GM21737 (cell line): Measurements from ENCODE around the gene SUN1.

Experiments
- ATAC-seq: cut with Tn5 transposase; IDR thresholded peaks from one replicate; pipeline ENCODE4 v1.9.1; 2021; ENCODE audit warnings: mild to moderate bottlenecking, moderate library complexity; ENCODE audit not compliant: unreplicated experiment

SUN1 gene

DNA sequence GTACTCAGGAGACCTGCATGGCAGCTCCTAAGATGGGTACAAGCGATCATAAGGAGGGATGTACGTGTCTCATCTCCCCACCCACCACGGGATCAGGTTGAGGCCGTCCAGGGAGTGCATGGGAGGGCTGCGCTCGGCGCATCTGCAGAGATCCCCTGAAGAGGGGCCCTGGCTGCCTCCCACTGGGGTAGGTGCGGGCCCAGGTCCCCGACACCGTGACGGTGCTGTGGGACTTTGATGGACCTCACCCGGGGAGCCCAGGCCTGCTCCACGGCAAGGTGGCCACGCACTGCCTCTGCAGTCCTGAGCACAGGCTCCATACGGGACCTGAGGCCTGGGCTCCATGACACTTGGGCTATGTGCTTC lies 56.7 kb downstream of the SUN1 start:
- ATAC-seq: no peak

DNA sequence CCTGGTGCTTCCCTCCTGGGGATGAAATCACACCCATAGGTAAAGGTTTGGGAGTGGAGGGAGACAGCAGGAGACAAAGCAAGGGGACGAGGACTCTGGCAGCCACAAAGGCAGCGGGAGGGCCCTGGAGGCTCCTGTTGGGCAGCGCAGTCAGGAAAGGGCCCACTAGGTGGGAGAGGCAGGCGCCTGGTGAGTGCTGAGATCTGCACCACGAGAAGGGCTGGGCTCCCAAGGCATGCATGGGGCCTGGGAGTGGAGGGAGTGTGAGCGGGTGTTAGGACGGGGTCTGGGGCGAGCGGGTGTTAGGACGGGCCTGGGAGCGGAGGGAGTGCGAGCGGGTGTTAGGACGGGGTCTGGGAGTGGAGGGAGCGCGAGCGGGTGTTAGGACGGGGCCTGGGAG lies 57.1 kb downstream of the SUN1 start:
- ATAC-seq: no peak

DNA sequence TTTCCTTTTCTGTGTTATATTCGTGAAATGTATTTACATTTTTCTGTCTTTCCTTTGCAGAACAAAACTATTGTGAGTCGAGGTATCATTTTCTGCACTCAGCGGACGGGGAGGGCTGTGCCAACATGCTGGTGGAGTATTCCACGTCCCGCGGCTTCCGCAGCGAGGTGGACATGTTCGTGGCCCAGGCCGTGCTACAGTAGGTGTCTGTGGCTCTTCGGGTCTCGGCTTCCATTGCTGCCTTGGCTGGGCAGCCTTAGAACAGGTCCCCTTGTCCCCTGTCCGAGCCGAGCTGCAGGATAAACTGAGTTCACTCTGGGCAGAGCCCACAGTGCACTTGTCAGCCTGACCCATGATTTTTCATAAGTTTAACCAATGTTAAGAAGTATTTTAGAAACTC lies 58.6 kb downstream of the SUN1 start:
- ATAC-seq: no peak

DNA sequence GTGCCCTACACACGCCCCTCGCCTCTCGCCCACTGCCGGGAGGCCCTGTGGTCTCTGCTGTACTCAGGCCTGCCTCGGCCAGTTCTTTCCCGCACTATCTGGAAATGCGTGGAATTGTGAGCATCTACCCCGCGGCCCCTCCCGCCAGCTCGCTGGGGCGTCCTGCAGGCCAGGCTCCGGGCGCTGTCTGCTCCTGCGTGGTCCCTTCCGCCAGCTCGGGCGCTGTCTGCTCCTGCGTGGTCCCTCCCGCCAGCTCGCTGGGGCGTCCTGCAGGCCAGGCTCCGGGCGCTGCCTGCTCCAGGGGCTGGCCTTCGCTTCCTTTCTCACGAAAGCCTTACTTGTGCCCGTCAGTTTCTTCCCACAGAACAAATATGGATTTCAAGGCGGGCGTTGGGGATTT lies 59.0 kb downstream of the SUN1 start:
- ATAC-seq: no peak

DNA sequence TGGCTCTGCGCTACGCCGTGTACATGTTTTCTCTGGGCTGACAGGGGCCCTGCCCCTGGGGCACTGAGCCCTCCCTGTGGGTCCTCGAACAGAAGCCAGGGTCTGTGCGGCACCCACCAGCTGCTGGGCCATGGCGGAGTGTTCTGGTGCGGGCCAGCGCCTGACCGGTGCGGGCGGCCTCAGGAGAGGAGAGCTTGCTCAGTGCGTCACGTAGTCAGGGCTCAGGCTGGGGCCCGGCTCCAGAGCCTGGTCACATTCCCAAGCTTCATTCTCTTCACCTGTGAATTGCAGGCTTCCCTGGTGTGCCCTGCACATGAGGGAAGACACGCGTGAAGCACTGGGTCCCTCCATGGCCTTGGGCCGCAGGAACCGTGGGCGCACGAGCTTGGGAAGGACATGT lies 59.5 kb downstream of the SUN1 start:
- no peak for ATAC-seq

DNA sequence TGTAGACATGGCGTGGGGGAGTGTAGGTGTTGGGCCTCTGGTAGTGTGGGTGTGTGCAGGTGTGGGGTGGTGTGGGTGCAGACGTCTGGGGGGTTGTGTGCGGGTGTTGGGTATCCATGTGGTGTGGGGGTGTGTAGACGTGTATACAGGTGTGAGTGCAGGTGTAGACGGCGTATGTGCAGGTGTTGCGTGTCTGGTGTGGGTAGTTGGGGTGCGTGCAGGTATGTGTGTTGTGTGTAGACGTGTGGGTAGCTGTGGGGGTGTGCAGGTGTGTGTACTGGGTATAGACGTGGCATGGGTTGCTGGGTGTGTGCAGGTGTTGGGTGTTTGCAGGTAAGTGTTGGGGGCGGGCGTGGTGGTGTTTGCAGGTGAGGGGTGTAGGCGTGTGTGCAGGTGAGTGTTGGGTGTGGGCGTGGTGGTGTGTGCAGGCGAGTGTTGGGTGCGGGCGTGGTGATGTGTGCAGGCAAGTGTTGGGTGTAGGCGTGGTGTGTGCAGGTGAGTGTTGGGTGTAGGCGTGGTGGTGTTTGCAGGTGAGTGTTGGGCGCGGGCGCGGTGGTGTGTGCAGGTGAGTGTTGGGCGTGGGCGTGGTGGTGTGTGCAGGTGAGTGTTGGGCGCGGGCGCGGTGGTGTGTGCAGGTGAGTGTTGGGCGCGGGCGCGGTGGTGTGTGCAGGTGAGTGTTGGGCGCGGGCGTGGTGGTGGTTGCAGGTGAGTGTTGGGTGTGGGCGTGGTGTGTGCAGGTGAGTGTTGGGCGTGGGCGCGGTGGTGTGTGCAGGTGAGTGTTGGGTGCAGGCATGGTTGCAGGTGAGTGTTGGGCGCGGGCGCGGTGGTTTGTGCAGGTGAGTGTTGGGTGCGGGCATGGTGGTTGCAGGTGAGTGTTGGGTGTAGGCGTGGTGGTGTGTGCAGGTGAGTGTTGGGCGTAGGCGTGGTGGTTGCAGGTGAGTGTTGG lies 60.6 kb downstream of the SUN1 start:
- ATAC-seq: no peak

GRCh38 chr7:893686-894085 lies 61.4 kb downstream of the SUN1 start:
- ATAC-seq: no peak

DNA sequence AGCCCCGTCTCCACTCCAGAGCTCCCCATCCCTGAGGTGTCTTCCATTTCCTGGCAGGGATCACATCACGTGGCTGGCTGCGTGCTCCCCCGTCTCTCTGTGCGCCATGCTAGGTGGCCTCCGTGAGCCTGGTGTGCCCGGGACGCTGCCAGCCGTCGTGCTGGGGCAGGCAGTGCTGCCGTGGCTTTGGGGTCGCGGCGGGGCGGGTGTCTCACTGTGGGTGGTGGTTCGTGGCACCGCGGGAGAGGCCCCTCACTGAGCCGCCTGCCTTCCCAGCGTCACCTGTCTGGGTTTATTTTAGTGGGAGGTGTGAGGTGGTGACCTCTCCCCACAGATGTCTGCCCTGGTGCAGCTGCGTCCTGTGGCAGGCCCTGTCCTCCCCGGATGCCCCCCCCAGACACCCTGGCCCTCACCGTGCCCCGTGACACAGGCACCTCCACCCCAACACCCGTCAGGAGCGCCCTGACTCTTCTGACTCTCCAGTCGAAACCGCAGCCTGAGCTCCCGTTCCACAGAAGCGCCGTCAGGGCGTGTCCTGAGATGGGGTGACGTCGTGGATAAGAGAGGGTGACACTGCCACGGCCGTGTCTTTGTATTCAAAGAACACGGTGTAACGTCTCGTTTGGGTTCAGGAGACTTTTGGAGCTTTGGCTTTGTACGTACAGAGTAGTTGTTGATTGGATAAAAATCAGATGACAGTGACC lies 62.0 kb downstream of the SUN1 start:
- ATAC-seq: no peak

DNA sequence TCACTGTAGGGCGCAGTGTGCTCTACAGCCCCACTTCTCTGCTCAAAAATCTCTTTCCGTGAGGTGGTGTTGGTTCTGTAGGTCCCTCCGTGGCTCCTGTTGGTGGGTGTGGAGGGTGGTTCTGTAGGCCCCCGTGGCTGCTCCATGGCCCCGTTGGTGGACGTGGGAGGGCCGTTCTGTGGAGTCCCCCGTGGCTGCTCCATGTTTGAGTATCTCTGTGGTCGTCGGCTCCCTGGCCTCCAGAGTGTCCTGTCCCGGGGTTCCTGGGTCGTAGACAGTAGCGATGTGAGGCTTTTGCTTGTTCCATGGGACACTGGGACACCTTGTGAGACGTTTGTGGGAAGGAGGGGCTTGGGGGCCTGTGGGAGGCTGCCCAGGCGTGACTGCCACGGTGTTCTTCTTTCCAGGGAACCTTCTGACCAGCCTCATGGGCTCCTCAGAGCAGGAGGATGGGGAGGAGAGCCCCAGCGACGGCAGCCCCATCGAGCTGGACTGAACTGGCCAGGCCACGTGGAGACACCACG lies 62.7 kb downstream of the SUN1 start:
- ATAC-seq: no peak

DNA sequence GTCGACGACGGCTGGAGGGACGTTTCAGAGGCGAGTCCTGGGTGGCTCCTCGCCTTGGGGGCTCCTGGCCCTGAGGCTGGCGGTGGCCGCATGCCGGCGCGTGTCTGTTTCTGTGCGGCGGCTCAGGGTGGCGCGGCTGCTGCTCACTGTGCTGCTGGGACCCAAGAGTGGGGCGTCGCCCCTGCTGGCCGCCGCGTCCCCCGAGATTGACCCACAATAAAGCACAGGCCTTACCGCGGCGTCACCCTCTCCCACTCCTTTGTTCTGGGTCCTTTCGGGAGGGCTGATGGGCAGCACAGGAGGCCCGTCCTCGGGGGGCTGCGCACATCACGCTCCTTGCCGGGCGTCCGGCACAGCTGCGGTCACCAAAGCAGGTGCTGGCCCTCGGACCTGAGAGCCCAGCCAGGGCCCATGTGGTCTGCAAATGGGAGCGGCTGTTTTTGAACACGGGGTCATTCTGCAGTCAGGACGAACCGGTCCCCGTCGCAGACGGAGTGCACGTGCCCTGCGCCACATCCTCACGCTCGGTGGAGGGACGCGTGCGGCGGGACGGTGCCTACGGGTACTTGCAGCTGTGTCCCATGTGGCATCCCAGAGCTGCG lies 63.3 kb downstream of the SUN1 start:
- no peak for ATAC-seq

GRCh38 chr7:896346-897075 lies 64.2 kb downstream of the SUN1 start:
- no peak for ATAC-seq

DNA sequence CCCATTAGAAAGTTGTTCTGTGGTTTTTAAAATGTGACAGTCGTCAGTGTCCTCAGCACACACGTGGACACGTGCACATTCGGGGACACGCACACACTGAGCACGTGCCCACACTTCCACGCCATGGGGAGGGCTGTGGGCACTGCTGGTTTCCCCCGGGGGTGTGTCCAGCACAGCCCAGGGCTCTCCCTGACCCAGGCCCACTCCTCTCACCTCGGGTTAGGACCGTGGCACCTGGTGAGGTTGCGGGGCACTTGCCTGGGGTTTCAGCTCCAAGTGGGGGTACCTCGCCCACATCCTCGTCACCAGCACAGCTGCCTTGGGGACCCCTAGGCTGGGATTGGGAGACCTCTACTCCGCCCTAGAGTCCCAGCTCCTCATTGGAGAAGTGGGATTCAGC lies 64.8 kb downstream of the SUN1 start:
- ATAC-seq: no peak

DNA sequence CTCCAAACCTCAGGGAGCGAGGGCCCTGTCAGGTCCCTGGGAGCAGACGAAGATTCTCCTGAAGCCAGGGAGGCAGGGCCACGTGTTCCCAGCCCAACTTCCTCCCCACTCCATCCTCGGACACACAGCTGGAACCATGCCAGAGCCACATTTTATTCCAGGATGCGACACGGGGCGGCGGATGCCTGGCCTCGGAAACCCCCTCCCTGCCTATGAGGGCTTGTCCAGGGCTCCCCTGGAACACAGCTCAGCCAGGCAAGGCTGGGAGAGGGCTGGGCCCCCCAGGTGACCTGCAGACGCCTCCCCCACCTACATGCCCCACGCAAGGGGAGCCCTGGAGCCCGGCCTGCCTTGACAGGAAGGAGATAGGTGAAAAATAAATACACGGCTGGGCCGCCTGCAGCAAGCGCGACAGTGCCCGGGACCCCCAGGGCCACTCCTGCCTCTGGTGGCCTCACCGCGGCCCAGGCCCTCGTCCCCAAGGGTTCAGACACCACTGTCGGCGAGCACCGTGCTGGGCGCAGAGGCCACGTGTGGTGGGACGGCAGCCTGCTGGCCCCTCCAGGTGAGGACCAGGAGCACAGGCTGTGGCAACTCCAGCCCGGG lies 65.6 kb downstream of the SUN1 start:
- no peak for ATAC-seq

DNA sequence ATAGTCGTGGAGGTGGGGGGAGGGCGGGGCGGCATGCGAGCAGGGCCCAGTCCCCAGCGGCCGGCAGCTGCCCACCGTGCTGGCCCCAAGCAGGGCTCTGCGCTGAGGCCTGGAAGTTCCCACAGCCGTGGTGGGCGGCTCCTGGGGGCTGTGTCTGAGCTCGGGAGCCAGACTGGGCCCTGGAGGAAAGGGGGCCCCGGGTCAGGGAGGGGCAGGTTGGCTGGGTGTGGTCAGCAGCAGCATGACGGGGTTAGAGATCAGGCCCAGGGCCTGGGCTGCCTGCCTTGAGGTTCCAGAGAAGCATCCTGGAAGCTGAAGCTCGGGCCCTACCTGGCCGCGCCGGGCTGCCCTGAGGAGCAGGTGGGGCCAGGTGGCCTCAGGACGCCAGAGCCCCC lies 66.2 kb downstream of the SUN1 start:
- ATAC-seq: no peak

GRCh38 chr7:898855-899681 lies 66.8 kb downstream of the SUN1 start:
- no peak for ATAC-seq

- ATAC-seq: no peak
Observed at GRCh38 chr7:899806-900205, 67.5 kb downstream of the SUN1 start.

DNA sequence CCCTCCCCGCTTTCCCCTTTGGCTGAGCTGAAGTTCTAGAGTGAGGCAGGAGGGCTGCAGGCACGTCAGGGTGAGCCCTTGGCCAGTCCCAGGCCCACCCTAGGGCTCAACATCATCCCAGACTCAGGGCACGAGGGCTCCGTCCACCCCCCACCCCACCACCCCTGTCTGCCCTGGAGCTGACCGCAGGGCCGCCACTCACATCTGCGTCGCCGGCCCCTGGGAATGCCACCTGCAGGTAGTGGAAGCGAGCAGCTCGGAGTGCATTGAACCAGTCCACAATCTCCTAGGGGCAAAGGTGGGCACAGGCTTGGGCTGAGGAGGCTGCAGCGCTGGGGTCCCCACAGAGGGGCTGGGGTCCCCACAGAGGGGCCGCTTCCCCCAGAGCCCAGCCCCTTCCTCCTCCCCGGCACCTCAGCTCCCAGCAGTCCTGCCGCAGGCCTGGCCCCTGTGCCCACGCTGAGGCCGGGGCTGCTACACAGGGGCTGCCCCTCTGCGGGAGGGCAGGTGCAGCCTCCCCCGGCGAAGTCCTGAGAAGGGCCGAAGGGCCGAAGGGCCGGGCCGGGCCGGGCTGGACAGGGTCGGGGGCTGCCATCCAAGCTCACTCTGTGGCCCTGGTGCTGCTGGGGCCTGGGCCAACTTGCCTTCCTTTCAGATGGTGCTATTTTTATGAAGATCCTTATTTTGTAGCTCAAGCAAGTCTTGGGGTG lies 68.2 kb downstream of the SUN1 start:
- ATAC-seq: no peak

GRCh38 chr7:901041-901387 lies 68.7 kb downstream of the SUN1 start:
- ATAC-seq: no peak
